NCI-H1417 (cell line): Measurements from ENCODE around the gene HOMER2.
"Not testable (repeated sequence)": the region's sequence is repeated elsewhere in the genome, so short reads cannot be mapped to it uniquely, and the experiment has no call there.

ENCODE experiments used
- DNase-seq, 3 experiments: peaks; one replicate each; lab custom pipeline; 2025; lab: John Stamatoyannopoulos, UW

Gene HOMER2

DNA sequence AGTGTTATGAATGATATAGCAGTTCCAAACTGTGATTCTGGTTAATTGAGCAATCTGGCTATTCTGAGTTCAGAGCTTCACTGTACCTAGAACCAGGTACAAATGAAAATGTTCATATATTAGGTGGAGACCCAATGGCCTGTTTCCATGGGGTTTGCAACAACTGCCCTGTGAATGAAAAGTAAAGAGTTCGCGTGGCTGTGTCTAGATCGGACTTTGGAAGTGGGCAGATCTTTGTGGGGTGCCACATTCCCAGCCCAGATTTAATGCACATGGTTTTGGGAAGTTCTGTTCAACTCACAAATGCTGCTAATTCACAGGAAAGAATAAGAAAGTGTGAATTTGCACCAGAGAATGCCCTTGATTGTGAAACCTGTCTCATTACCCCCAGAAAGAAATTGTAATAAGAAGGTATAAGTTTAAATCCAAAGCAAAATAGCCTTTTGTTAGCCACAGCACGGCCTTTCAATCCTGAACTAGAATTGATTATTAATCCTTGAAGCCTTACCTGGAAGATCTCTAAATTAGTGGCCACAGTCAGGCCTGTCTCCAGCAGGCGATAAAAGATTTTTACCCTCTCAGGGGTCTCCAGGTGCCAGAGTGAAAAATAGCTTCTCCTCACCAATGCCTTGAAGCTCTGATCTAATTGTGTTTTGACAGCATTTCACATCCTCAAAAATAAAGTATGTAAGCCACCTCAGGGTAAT is 120.5 kb downstream of the HOMER2 start:
- DNase-seq = no peak

DNA sequence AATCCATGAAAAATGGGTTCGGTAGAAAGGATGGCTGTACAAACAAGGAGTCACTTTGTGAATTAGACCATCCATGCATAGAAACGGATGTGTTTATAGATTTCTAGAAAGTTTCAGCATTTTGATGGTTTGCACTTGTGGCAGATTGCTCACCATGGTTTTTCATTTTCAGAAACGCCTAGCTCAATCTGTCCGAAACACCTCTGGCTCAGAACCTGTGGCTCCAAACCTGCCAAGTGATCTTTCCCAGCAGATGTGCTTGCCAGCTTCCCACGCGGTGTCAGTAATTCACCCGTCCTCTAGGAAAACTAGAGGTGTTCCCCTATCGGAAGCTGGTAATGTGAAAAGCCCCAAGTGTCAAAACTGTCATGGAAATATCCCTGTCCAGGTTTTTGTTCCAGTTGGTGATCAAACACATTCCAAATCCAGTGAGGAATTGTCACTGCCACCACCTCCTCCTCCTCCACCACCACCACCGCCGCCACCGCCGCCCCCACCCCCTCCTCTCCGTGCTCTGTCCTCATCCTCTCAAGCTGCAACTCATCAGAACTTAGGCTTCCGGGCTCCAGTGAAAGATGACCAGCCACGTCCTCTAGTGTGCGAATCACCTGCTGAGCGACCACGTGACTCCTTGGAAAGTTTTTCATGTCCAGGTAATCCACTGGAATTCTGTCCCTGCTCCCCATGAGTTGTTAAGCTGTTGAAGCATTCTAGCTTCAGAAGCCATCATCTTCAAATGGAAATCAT is 121.9 kb downstream of the HOMER2 start:
- DNase-seq = no peak

GRCh38 chr15:82829234-82829633 is 123.3 kb downstream of the HOMER2 start:
- no peak for DNase-seq

GRCh38 chr15:82828075-82828474 is 124.4 kb downstream of the HOMER2 start:
- no peak for DNase-seq

DNA sequence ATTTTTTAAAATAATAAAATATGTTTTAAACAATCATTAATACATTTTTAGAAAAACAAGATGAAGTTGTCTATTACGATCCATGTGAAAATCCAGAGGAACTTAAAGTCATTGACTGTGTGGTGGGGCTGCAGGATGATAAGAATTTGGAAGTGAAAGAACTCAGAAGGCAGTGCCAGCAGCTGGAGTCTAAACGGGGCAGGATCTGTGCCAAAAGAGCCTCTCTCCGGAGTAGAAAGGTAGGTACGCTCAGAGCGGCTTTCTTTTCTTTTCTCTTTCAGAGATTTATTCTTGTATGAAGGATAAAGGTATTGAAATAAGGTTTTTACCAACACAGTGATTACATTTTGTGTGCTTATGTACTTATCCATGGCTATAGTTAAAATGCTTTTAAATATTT is 129.5 kb downstream of the HOMER2 start:
- DNase-seq = no peak

DNA sequence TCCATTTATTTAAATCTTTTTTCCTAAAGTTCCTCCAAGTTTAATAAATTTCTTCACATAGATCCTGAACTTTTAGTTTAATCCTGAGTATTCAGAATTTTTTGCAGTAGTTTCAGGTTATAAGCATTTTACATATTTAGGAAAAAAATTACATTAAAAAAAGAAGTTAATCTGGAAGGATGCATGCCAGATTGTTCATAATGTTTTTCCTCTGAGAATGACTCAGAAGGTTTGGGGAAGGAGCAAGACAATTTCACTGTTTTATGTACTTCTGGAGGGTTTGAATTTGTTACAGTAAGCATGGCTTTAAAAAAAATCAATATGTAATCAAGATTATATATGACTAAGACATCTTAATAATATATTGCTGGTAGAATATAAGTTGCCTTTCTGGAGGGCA is 130.7 kb downstream of the HOMER2 start:
- DNase-seq = not testable (repeated sequence)

DNA sequence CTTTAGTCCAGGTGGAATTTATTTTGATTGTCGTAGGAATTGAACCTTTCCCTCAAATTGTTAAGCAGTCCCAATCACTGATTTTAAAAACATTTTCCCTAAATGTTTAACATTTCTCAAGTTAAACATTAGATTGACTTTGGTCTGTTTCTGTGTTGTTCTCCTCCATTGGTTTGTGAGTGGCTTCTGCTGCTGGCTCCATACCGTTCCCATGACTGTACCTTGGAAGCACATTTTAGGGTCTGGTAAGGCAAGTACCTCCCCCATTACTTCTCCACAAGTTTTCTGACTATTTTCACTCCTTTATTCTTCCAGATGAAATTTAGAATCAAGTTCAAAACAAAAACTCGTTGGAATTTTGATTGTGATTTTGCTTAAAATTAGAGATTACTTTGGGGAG is 131.1 kb downstream of the HOMER2 start:
- not testable (repeated sequence) for DNase-seq

GRCh38 chr15:82820128-82820527 is 132.4 kb downstream of the HOMER2 start:
- no peak for DNase-seq

- DNase-seq = peak in 1 of 3 experiments; percentile 16
Measured at GRCh38 chr15:82812994-82813393, 139.5 kb downstream of the HOMER2 start.

DNA sequence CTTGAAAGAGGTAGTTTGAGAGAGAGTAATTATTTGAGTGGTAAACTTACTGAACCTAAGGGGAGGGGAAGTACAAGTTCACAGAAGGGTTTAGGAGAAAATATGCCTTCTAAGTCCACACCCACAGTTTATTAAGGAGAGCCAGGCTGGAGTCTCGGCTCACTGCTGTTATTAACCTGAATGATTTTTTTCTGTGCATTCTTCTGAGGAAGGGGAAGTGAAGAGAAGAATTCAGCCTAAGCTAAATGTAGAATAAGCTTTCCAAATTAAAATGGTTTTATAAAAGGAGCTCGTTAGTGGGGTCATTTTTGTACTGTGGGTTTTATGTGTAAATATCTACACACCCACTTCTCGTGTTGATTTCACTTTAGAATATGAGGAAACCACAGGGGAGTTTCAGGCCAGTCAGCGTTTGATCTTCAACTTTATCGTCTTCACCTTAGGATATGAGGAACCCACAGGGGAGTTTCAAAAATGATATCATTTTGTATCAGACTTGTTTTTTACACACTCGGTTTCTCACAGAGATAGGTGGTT is 141.6 kb downstream of the HOMER2 start:
- DNase-seq = no peak

DNA sequence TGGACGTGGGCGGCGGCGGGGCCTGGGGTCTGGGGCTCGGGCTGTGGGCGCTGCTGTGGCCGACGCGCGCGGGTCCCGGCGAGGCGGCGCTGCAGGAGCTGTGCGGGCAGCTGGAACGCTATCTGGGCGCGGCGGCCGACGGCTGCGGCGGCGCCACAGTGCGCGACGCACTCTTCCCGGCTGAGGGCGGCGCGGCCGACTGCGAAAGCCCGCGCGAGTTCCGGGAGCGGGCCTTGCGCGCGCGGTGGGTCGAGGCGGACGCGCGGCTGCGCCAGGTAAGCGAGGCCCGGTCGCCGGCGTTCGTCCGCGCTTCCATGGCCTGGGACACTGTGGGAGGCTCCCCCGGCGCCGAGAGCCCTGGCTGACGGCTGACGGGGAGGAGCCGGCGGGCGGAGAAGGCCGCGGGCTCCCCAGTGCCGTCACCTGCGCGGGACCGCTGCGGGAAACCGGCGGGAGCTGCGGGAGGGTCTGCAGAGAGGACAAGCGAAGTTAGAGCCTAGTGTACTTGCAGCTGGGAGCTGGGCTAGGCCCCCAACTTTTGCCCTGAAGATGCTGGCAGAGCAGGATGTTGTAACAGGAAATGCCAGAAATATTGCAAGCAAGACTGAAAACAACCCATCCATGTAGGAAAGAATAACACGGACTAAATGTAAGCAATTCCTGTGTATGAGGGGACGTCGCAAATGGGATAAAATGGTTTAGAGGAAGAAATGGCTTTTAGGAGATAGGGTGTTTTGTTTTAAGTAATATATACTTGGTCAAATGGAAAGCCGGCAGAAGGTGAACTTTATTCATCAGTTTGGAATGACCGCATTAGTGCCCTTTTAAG is 142.2 kb downstream of the HOMER2 start:
- DNase-seq = peak in 2 of 3 experiments; percentile 21 to 90

- DNase-seq = peak; percentile 93 to 99 (median 97)
Measured at GRCh38 chr15:82809308-82810060, 143.0 kb downstream of the HOMER2 start, which contains the start of gene WHAMM. WHAMM (plus strand) TSS chr15:82809628; CDS start chr15:82809727, 99 bp downstream.

DNA sequence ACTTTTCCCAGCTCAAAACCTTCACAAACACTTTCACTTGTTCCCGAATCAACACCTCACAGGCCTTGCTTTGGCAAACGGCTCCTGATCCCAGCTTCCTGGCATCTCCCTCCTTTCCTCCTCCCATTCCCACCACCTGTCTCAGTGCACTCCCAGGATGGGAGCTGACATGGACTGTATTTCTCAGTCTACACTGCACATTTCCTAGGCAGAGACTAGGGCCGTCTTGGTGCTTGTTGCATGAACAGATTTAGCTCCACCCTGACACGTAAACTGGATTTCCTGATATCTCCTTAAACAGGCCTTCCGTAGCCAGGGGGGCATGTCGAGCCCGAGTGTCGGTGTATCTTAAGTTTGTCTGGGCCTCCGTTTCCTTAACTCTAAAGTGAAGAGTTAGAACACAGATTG is 143.9 kb downstream of the HOMER2 start:
- DNase-seq = no peak

DNA sequence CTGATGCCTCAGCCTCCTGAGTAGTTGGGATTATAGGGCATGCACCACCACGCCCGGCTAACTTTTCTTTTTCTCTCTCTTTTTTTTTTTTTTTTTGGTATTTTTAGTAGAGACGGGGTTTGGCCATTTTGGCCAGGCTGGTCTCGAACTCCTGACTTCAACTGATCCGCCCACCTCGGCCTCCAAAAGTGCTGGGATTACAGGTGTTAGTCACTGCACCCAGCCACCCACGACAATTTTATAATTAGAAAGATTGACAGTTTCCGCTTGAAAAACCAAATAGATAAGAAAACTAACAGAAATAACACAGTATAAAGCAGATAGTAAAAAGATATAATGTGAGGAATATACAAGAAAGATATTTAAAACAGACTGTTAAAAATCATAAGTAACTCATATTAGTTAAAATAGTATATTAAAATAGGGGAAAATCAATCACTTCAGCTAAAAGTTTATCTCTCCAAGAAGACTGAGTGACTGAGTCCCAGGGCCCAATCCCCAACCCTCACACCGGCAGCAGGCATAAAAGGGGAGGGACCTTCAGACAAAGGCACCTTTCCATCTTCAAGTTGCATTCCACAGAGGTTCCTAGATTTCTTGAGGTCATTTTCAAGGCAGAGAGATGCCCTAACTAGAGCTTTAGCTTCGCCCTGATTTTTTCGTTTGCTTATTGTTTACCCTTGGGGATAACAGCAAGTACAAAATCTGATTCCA is 144.4 kb downstream of the HOMER2 start:
- no peak for DNase-seq

DNA sequence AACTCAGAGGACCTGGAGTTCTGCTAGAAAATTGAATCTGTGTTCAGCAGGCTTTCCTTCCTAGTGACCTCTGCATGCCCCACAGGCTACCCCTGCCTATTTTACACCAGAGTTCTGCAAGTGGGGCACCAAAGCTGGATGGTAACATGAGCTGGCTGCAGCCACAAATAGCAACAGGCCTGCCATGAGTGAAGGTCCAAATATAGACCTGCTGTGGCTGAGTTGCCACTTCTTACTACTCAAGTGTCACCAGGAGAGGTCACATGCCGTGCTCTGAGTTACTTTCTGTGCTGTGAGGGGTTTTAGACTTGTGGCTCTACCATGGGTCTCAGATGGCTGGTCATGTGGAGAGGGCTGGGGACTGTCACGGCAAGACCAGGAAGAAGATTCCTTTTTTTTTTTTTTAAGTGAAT is 146.5 kb downstream of the HOMER2 start, which contains the start of gene FSD2:
Gene FSD2 (minus strand): TSS at position 76 of the 413 bp plus-strand sequence. CDS start 18,679 bp downstream, outside the sequence.
- DNase-seq = peak in 1 of 3 experiments; percentile 80

DNA sequence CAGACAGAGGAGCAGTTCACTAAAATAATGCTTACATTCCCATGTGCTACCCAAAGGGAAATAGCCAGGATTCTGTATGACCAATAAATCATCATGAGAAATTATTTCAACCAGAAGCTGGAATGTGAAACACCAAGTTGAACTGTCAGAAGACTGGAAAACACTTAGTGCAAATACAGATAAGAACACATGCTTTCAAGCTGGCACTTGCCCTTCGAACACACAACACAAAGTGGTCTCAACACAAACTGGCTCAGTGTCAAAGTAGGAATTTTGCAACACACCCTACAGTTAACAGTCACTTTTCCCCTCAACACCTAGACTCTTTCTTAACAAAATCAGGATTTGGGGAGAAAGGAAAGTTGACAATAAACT is 148.0 kb downstream of the HOMER2 start:
- DNase-seq = no peak

DNA sequence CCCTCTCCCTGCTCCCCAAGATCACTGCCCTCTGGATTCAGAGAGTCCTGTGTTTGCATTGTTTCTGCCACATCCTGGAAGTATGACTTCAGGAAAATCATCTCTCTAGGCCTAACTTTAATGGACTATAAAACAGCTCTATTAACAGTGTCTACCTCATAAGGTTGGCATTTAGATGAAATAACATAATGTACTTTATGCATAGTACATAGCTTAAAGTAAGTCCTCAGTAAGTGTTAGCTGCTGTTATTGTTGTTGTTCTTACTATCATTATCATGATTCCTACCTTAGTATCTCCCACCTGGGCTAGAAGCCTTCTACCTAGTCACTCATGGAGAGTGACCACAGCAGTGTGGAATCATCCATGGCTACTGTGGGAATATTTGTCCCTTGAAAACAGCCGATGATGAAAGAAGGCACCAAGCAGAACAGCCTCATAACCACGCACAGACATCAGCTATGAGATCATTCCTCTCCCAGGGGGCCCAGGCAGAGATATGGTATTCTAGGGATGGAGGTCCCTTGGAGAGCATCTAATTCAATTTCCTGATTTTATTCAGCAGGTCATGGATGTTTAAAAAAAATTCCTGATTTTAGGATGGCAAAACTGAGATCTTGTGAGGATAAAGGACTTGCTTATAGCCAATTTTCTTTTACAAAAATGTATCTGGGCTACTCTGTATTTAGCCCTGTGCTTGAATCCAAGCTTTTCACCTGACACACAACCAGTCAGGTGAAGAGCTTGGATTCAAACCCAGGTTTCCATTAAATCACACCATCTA is 148.5 kb downstream of the HOMER2 start:
- DNase-seq = no peak

- no peak for DNase-seq
Measured at GRCh38 chr15:82802497-82802896, 150.0 kb downstream of the HOMER2 start.

DNA sequence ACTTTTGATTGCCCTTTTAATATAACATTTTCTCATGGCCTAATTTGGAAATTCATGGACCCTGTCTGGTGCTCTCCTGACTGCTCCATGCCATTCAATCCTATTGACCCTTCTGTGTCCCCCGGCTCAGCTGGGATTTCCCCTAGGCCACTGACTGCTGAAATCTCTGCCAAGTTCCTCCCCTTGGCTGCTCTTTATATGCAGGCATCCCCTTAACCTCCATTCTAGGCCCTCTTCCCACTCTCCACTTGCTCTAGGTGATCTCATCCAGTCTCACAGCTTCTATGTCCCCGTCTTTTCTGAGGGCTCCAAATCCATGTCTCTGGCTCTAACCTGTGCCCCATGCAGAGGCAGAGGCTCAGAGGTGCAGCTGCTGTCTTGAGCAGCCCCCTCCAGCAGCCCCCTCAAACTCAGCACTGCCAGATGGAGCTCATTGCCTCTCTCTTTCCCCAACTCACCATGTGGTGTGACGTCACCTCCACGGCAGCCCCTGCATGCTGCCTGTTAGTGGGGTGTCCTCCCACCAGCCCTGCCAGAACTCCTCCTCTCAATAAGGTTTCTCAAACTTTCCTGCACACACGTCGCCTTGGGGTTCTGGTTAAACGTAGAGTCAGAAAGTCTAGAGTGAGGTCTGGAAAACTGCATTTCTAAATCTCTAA is 153.2 kb downstream of the HOMER2 start:
- DNase-seq = no peak
